Measurements from ENCODE around the gene MGAT4D.

- TF ChIP-seq, protein P1, sequence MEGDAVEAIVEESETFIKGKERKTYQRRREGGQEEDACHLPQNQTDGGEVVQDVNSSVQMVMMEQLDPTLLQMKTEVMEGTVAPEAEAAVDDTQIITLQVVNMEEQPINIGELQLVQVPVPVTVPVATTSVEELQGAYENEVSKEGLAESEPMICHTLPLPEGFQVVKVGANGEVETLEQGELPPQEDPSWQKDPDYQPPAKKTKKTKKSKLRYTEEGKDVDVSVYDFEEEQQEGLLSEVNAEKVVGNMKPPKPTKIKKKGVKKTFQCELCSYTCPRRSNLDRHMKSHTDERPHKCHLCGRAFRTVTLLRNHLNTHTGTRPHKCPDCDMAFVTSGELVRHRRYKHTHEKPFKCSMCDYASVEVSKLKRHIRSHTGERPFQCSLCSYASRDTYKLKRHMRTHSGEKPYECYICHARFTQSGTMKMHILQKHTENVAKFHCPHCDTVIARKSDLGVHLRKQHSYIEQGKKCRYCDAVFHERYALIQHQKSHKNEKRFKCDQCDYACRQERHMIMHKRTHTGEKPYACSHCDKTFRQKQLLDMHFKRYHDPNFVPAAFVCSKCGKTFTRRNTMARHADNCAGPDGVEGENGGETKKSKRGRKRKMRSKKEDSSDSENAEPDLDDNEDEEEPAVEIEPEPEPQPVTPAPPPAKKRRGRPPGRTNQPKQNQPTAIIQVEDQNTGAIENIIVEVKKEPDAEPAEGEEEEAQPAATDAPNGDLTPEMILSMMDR (IDR thresholded peaks at IDR 0.05): no peak
- TF ChIP-seq POLR2A (IDR thresholded peaks at IDR 0.05): no peak
Observed at GRCh38 chr4:140499391-140499790, 1.3 kb upstream of the MGAT4D start.

Measured in testis (tissue), 2 donors.